Uterus (tissue), 4 donors: ENCODE results near the gene RABGGTA. TPM values are rescaled to one million over a fixed set of nuclear protein-coding genes. Genes with fewer than 3 reads are reported as not detected.

ENCODE experiments used
- DNase-seq, 2 donors: peaks; one replicate each; pipeline ENCODE4 v3.0.0-alpha.2; 2019 to 2020
- H3K27ac ChIP-seq, 2 donors: fragments of 200-600 bp; sonication (generic); 1 replicate in 1 of 2; 2 replicates in 1 of 2; pipeline ENCODE4 v1.5.1; 2016 to 2018
- H3K27me3 ChIP-seq, 2 donors: fragments of 200-600 bp; sonication (generic); one replicate each; pipeline ENCODE4 v1.5.1; 2018 to 2019; ENCODE audit warnings: control low read depth in 1 of 2
- H3K36me3 ChIP-seq, 2 donors: fragments of 200-600 bp; sonication (generic); one replicate each; pipeline ENCODE4 v1.5.1; 2019; ENCODE audit warnings: control low read depth in 1 of 2
- H3K4me1 ChIP-seq, 2 donors: fragments of 200-600 bp; sonication (generic); one replicate each; pipeline ENCODE4 v1.5.1; 2018 to 2019; ENCODE audit warnings: control low read depth in 1 of 2
- H3K4me3 ChIP-seq, 2 donors: fragments of 200-600 bp; sonication (generic); 1 replicate in 1 of 2; 2 replicates in 1 of 2; pipeline ENCODE4 v1.5.1; 2018 to 2019; ENCODE audit warnings: mild to moderate bottlenecking in 1 of 2
- H3K9me3 ChIP-seq, 2 donors: fragments of 200-600 bp; sonication (generic); one replicate each; pipeline ENCODE4 v1.5.1; 2019; ENCODE audit warnings: control low read depth in 1 of 2
- POLR2A ChIP-seq, 2 donors: fragments of 450-650 bp; IDR thresholded peaks; one replicate each; pipeline ENCODE4 v1.6.1; 2016; ENCODE audit warnings: antibody characterized with exemption in 2 of 2, mild to moderate bottlenecking in 1 of 2, moderate library complexity in 1 of 2
- intact Hi-C: fragments of 100-400 bp; cut with DNase I; formaldehyde crosslinking; loops from one replicate; pipeline ENCODE4 v1.15.1; 2023; ENCODE audit warnings: low total_unique reads
- total RNA-seq, 4 donors: library from RNA; depleted of rRNA in 3 of 4; stranded (reverse); fragments of >200 nt in 3 of 4; gene quantifications; one replicate each; pipeline versions ENCODE4 v1.1.0 to v1.2.4, GENCODE V29; 2014 to 2023
- TF ChIP-seq, protein P1 (sequence below), 4 experiments: fragments of 200-600 bp in 2 of 4; fragments of 450-650 bp in 2 of 4; sonication (generic) in 2 of 4; IDR thresholded peaks; one replicate each; pipeline ENCODE4 v1.5.1; 2016 to 2019; ENCODE audit warnings: antibody characterized with exemption in 4 of 4, mild to moderate bottlenecking in 2 of 4, moderate library complexity in 1 of 4
- donor health status: DM: yes; HTN: yes; CAD: no.

RABGGTA gene
- total RNA-seq, 4 donors from 2014 or later, result 9.2 to 67.9 (median 23.2) TPM

DNA sequence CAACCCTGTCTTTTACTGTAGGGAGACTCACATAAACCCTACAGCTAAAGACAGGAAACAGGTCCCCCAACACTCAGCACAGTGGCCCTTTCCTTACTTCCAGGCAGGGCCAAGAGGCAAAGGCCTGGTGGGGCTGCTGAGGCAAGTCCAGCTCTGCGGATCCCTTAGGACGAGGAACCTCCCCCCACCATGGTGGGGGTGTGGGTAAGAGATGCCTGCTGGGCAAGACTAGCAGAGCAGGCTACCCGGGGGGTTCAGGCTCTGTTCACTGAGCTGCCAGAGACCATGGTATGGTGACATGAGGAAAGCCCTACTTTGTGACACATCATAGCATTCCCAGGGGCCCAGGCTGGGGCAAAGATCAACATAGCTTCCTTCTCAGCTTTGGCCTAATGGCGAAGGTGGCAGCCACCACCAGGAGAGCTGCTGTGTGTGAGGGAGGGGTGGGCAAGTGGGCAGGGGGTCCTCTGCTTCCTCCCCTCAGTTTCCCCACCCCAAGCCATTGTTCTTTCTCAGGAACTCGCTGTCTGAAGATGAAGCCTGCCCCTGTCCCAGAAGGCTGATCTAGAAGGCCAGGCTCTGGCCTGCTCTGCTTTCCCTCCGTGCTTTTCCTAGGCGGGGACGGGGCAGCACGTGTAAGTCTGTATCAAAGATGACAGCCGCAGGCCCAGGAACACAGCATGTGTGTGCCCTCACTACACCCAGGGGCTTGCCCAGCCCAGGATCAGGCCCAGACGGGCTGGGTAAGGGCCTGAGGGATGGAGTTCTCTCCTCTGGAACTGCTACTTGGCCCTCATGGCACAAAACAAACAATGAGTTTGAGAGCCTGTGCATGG is 18.9 kb downstream of the RABGGTA start:
- H3K9me3 ChIP-seq, result no peaks in the 10 kb centered on the region
- H3K4me3 ChIP-seq, result no peak overlapping the region
- no peak overlapping the region for H3K27ac ChIP-seq
- TF ChIP-seq, protein P1, sequence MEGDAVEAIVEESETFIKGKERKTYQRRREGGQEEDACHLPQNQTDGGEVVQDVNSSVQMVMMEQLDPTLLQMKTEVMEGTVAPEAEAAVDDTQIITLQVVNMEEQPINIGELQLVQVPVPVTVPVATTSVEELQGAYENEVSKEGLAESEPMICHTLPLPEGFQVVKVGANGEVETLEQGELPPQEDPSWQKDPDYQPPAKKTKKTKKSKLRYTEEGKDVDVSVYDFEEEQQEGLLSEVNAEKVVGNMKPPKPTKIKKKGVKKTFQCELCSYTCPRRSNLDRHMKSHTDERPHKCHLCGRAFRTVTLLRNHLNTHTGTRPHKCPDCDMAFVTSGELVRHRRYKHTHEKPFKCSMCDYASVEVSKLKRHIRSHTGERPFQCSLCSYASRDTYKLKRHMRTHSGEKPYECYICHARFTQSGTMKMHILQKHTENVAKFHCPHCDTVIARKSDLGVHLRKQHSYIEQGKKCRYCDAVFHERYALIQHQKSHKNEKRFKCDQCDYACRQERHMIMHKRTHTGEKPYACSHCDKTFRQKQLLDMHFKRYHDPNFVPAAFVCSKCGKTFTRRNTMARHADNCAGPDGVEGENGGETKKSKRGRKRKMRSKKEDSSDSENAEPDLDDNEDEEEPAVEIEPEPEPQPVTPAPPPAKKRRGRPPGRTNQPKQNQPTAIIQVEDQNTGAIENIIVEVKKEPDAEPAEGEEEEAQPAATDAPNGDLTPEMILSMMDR (IDR thresholded peaks at IDR 0.05), result no peak
- TF ChIP-seq POLR2A (IDR thresholded peaks at IDR 0.05), result no peak
- no peak for DNase-seq
- intact Hi-C loops, result no loop called here
- no peaks in the 10 kb centered on the region for H3K4me1 ChIP-seq
- no peaks in the 10 kb centered on the region for H3K36me3 ChIP-seq
- no peaks in the 10 kb centered on the region for H3K27me3 ChIP-seq

DNA sequence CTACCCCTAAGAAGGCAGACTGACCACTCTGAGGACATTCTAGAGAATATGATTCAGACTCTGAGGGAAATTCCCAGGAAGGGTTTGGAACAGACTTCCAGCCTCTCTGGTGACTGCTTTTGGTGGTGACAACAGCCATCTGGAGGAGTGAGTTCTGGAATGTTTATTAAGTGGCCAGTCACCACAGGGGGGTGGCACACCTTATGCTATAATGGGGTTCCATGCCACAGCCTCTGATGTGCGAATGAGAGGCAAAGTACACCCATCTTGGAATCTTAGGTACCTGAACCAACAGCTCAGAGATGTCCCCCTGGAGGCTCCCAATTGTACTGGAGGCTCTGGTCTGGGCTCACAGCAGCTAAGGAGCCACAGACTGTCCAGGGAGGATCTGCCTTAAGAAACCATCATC is 19.5 kb downstream of the RABGGTA start:
- DNase-seq, result no peak
- Histone ChIP-seq H3K4me3 (no peak overlapping the region), H3K36me3 (no peaks in the 10 kb centered on the region), H3K9me3 (no peaks in the 10 kb centered on the region), H3K27ac (no peak overlapping the region), H3K27me3 (no peaks in the 10 kb centered on the region), H3K4me1 (no peaks in the 10 kb centered on the region)
- no peak for TF ChIP-seq POLR2A (IDR thresholded peaks at IDR 0.05)
- TF ChIP-seq, protein P1 (IDR thresholded peaks at IDR 0.05), result no peak
- intact Hi-C loops, result no loop called here

GRCh38 chr14:24250354-24250753 is 21.0 kb downstream of the RABGGTA start:
- no peak overlapping the region for H3K4me3 ChIP-seq
- H3K27ac ChIP-seq, result no peak overlapping the region
- no peaks in the 10 kb centered on the region for H3K4me1 ChIP-seq
- no peak for TF ChIP-seq POLR2A (IDR thresholded peaks at IDR 0.05)
- TF ChIP-seq, protein P1 (IDR thresholded peaks at IDR 0.05), result no peak
- no peak for DNase-seq
- H3K9me3 ChIP-seq, result no peaks in the 10 kb centered on the region
- no peaks in the 10 kb centered on the region for H3K36me3 ChIP-seq
- intact Hi-C loops, result no loop called here
- no peaks in the 10 kb centered on the region for H3K27me3 ChIP-seq

GRCh38 chr14:24249230-24250021 is 22.0 kb downstream of the RABGGTA start:
- no peaks in the 10 kb centered on the region for H3K27me3 ChIP-seq
- no peaks in the 10 kb centered on the region for H3K4me1 ChIP-seq
- H3K4me3 ChIP-seq, result no peak overlapping the region
- H3K27ac ChIP-seq, result no peak overlapping the region
- TF ChIP-seq POLR2A (IDR thresholded peaks at IDR 0.05), result no peak
- TF ChIP-seq, protein P1 (IDR thresholded peaks at IDR 0.05), result no peak
- no peaks in the 10 kb centered on the region for H3K9me3 ChIP-seq
- no peak for DNase-seq
- intact Hi-C loops, result loop anchor here (10.0 kb wide), 1 partner anchor 45 kb away; the partner anchor contains the start of genes DHRS1 and NOP9
- no peaks in the 10 kb centered on the region for H3K36me3 ChIP-seq

GRCh38 chr14:24247422-24247821 is 24.0 kb downstream of the RABGGTA start:
- intact Hi-C loops, result loop anchor here (10.0 kb wide), 1 partner anchor 47 kb away; the partner anchor contains the start of genes DHRS1 and NOP9
- no peaks in the 10 kb centered on the region for H3K4me1 ChIP-seq
- DNase-seq, result no peak
- no peaks in the 10 kb centered on the region for H3K36me3 ChIP-seq
- no peak overlapping the region for H3K4me3 ChIP-seq
- TF ChIP-seq, protein P1 (IDR thresholded peaks at IDR 0.05), result no peak
- no peak for TF ChIP-seq POLR2A (IDR thresholded peaks at IDR 0.05)
- no peak overlapping the region for H3K27ac ChIP-seq
- H3K27me3 ChIP-seq, result no peaks in the 10 kb centered on the region
- H3K9me3 ChIP-seq, result no peaks in the 10 kb centered on the region
